Measurements from ENCODE around the gene OLA1.

Gene OLA1

DNA sequence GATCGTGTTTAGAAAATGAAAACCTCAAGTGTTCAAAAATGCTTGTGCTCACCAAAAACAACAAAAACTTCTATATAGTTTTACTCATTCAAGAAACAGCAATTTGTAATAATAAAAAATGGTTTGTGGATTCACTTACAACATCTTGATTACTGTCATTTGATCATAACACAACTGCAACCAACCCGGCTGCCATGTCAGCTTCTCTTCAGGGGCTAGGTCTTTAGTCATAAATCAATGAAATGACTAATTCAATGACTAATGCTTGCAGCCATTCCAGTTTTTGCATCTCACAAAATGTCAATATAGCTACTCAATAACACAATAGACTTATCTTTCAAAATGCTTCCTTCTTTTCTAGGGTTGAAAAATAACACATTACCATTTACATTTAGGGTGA lies 128.0 kb downstream of the OLA1 start:
- Mint-ChIP-seq H3K4me3 (no peak overlapping the region), H3K9me3 (no peaks in the 10 kb centered on the region), H3K27ac (no peak overlapping the region), H3K36me3 (ENCODE audit: insufficient read depth) (no peaks in the 10 kb centered on the region), H3K4me1 (ENCODE audit: low read depth in 2 of 2) (no peaks in the 10 kb centered on the region), H3K27me3 (no peaks in the 10 kb centered on the region)
- ATAC-seq (replicated peaks) (no peak), DNase-seq (no peak)

DNA sequence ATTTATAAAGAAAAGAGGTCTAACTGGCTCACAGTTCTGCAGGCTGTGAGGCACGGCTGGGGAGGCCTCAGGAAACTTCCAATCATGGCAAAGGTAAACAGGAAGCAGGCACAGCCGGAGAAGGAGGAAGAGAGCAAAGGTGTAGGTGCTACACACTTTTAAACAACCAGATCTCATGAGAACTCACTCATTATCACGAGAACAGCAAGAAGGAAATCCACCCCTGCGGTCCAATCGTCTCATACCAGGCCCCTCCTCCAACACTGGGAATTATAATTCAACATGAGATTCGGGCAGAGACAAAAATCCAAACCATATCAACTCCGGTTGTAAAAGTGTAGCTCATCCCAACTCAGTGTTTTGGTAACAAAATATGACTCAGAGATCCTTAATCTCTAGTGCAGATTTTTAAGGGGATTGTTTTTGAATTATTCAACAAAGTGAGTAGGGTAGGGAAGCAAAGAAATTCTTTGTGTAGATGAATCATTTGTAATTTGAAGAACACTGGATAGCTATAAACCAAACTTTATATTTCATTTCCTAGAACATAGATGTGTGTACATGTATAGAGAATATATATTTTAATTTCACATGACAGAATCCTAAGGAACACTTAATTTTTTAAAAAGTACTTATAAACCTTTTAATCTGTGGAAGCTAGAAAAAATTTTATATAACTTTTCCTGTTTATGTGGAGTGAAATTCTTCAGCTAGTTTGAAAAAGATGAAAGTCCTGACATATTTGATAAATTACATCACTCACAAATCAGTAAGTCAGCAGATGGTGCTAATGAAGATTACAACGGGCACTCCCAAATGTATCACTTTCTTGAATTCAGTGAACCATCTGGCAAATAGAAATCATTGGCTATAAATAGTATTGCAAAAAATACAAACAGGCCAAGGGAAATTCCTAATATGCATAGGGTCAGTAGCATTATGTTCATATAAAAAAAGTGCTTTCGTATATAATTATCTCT lies 130.1 kb downstream of the OLA1 start:
- H3K27ac Mint-ChIP-seq, result no peak overlapping the region

DNA sequence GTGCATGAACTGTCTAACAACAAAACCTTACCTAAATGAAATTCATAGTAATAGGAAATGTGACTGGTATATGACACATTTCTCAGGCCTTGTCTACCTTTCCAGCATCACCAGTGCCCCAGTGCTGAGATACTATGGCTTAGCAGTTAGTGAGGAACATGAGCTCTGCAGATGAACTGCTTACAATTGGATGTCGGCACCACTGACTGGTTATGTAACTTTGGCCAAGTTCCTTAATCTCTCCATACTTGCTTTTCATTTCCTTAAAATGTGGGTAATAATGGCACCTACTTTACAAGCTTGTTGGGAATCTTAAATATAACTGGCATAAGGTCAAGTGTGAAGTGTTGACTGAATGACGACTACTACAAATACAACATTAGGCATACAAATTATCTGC lies 136.3 kb downstream of the OLA1 start:
- no peak for DNase-seq
- Mint-ChIP-seq H3K9me3 (no peaks in the 10 kb centered on the region), H3K4me1 (ENCODE audit: low read depth in 2 of 2) (no peaks in the 10 kb centered on the region), H3K36me3 (ENCODE audit: insufficient read depth) (peaks cover 5% of the 10 kb centered on the region), H3K27me3 (no peaks in the 10 kb centered on the region), H3K4me3 (no peak overlapping the region), H3K27ac (no peak overlapping the region)
- no peak for ATAC-seq (replicated peaks)

More for the DNA sequence above, 130.1 kb downstream of the OLA1 start:
- DNase-seq, result no peak
- Mint-ChIP-seq H3K27me3 (no peaks in the 10 kb centered on the region), H3K36me3 (ENCODE audit: insufficient read depth) (no peaks in the 10 kb centered on the region), H3K4me1 (ENCODE audit: low read depth in 2 of 2) (no peaks in the 10 kb centered on the region), H3K4me3 (no peak overlapping the region), H3K9me3 (no peaks in the 10 kb centered on the region)
- no peak for ATAC-seq (replicated peaks)

DNA sequence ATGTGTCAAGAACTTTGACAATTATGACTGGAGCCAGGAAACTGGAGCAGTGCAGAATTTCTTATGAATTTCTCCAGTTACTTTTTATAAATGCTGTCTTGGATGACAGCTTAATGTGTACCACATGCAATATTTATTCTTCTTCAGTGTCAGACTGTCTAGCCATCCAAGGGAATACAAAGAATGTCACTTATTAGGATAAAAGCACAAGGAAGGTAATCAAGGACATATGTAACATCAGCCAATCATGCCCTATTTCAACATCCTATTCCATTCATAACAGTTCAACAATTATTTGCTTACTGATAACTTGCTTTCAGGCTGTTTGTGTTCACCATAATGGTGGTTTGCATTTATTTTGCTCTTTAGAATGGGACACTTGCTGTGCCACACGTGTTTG lies 139.8 kb downstream of the OLA1 start:
- H3K36me3 Mint-ChIP-seq (ENCODE audit: insufficient read depth), result peaks cover 5% of the 10 kb centered on the region
- H3K27ac Mint-ChIP-seq, result no peak overlapping the region
- no peaks in the 10 kb centered on the region for H3K9me3 Mint-ChIP-seq
- H3K27me3 Mint-ChIP-seq, result no peaks in the 10 kb centered on the region
- no peak overlapping the region for H3K4me3 Mint-ChIP-seq
- ATAC-seq (replicated peaks) (no peak), DNase-seq (no peak)
- H3K4me1 Mint-ChIP-seq (ENCODE audit: low read depth in 2 of 2), result peaks cover 0 to 2% of the 10 kb centered on the region in 2 donors

DNA sequence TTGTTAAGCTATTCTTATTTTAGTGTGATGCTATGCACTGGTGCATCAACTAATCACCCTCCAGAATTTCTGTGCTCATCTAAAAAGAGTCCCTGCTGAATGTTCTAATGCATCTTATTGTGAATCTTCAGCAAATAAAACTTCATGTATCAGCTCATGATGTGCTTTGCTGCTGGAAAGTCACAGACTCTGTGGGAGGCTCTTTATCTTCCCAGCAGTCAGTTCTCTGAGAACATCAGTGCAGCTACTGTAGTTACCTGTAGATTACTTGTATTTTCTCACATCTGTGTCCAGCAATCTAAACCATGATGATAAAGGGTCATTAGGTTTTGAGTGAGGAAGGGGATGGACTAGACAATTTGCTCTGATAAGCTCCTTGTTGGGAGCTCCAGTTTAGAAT lies 141.6 kb downstream of the OLA1 start:
- Mint-ChIP-seq H3K36me3 (ENCODE audit: insufficient read depth) (peaks cover 3% of the 10 kb centered on the region), H3K27me3 (no peaks in the 10 kb centered on the region), H3K27ac (no peak overlapping the region), H3K9me3 (no peaks in the 10 kb centered on the region), H3K4me3 (no peak overlapping the region), H3K4me1 (ENCODE audit: low read depth in 2 of 2) (peaks cover 0 to 3% of the 10 kb centered on the region in 2 donors)
- DNase-seq (no peak), ATAC-seq (replicated peaks) (no peak)

DNA sequence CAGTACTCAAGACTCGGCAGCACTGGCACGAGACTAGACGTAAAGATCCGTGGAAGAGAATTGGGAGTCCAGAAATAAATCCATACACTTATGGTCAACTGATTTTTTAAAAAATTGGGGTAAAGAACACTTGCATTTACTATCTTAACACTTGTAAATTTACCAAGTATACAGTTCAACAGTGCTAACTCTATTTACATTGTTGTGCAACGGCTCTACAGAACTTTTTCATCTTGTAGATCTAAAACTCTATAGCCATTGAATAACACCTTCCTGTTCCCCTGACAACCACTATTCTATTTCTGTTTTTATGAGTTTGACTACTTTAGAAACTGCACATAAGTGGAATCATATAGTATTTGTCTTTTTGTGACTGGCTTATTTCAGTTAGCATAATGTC lies 153.8 kb downstream of the OLA1 start:
- Mint-ChIP-seq H3K9me3 (no peaks in the 10 kb centered on the region), H3K27ac (no peak overlapping the region), H3K36me3 (ENCODE audit: insufficient read depth) (peaks cover 1% of the 10 kb centered on the region), H3K27me3 (no peaks in the 10 kb centered on the region), H3K4me1 (ENCODE audit: low read depth in 2 of 2) (no peaks in the 10 kb centered on the region), H3K4me3 (no peak overlapping the region)
- no peak for DNase-seq
- ATAC-seq (replicated peaks), result no peak

DNA sequence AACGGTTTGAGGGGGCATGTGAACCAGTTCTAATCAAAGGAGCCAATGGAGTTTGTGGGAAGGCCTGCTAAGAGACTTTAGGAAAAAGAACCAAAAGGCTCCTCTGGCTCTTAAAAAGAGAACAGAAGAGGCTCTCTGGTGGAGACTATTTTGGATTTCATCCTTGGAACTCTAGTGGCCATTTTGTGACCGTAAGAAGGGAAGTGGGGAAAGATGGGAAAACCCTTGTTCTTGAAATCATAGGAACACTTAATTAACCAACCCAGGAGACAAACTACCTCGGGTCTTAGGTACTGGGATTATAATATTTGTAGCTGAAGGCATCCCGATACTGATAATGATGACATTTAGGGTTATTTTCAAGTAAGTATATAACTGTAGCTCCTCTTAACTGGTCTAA lies 157.9 kb downstream of the OLA1 start:
- Mint-ChIP-seq H3K9me3 (no peaks in the 10 kb centered on the region), H3K27me3 (no peaks in the 10 kb centered on the region), H3K27ac (no peak overlapping the region), H3K36me3 (ENCODE audit: insufficient read depth) (peaks cover 4% of the 10 kb centered on the region), H3K4me1 (ENCODE audit: low read depth in 2 of 2) (peaks cover 0 to 5% of the 10 kb centered on the region in 2 donors), H3K4me3 (no peak overlapping the region)
- ATAC-seq (replicated peaks) (no peak), DNase-seq (no peak)

DNA sequence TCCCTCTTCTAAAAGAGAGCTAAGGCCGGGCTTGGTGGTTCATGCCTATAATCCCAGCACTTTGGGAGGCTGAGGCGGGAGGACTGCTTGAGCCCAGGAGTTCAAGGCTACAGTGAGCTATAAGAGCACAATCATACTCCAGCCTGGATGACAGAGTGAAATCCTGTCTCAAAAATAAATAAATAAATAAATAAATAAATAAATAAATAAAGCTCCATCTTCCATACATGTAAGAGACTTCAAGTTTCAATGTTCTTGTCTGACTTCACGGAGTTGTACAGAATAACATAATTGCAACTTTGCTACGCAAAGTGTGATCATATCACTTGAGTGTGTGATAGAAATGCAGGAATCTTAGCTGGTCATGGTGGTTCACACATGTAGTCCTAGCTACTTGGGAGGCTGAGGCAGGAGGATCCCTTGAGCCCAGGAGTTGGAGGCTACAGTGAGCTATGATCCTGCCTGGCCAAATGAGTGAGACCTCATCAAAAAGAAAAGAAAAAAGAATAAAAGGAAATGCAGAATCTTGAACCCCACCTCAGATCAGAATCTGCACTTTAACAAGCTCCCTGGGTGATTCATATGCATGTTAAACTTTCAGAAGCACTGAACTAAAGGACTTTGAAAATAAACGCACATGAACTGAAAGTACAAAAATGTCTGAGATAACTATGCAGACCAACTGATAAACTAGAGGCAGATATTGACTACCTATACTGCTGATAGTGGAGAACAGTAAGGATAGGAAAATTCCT lies 159.4 kb downstream of the OLA1 start:
- Mint-ChIP-seq H3K4me1 (ENCODE audit: low read depth in 2 of 2) (peaks cover 0 to 5% of the 10 kb centered on the region in 2 donors), H3K27me3 (no peaks in the 10 kb centered on the region), H3K9me3 (no peaks in the 10 kb centered on the region), H3K36me3 (ENCODE audit: insufficient read depth) (peaks cover 4% of the 10 kb centered on the region), H3K27ac (no peak overlapping the region), H3K4me3 (no peak overlapping the region)
- DNase-seq, result no peak
- no peak for ATAC-seq (replicated peaks)

DNA sequence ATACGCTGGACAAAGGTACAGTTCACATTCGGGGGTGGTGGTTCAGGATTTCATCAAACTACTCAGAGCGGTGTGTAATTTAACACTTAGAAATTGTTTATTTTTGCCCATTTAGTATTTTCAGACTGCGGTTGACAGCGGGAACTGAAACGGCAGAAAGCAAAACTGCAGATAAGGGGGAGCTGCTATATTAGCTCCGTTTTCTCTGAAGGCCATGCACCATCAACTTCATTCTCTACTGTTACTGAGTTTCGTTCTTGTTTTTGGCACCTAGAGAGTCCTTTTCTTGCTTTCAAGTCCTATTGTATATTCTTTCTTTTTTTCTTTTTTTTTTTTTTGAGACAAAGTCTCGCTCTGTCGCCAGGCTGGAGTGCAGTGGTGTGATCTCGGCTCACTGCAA lies 161.6 kb downstream of the OLA1 start:
- no peak overlapping the region for H3K4me3 Mint-ChIP-seq
- H3K36me3 Mint-ChIP-seq (ENCODE audit: insufficient read depth), result peaks cover 4% of the 10 kb centered on the region
- ATAC-seq (replicated peaks) (no peak), DNase-seq (no peak)
- no peak overlapping the region for H3K27ac Mint-ChIP-seq
- H3K27me3 Mint-ChIP-seq, result no peaks in the 10 kb centered on the region
- H3K4me1 Mint-ChIP-seq (ENCODE audit: low read depth in 2 of 2), result peaks cover 0 to 5% of the 10 kb centered on the region in 2 donors
- H3K9me3 Mint-ChIP-seq, result no peaks in the 10 kb centered on the region

DNA sequence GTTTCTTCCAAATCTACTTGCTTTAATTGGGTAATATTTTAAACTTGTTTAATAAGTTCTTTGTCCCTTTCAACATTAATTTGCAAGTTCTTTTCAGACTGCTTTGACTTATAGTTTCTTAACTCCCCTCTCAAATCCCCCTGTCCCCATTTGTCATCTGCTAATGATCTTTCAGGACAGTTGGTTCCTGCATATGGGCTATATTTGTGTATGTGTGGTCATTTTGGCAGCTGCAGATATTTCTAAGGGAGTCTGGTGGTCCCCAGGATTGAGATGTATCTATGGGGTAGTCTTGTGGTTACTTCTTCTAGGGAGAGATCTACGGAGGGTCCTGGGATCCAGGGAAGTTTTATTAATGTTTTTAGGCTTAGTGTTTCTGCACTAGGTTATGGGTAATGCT lies 162.6 kb downstream of the OLA1 start:
- ATAC-seq (replicated peaks), result no peak
- DNase-seq, result no peak
- Mint-ChIP-seq H3K4me3 (no peak overlapping the region), H3K27me3 (no peaks in the 10 kb centered on the region), H3K27ac (no peak overlapping the region), H3K4me1 (ENCODE audit: low read depth in 2 of 2) (peaks cover 0 to 5% of the 10 kb centered on the region in 2 donors), H3K9me3 (no peaks in the 10 kb centered on the region), H3K36me3 (ENCODE audit: insufficient read depth) (peaks cover 4% of the 10 kb centered on the region)

DNA sequence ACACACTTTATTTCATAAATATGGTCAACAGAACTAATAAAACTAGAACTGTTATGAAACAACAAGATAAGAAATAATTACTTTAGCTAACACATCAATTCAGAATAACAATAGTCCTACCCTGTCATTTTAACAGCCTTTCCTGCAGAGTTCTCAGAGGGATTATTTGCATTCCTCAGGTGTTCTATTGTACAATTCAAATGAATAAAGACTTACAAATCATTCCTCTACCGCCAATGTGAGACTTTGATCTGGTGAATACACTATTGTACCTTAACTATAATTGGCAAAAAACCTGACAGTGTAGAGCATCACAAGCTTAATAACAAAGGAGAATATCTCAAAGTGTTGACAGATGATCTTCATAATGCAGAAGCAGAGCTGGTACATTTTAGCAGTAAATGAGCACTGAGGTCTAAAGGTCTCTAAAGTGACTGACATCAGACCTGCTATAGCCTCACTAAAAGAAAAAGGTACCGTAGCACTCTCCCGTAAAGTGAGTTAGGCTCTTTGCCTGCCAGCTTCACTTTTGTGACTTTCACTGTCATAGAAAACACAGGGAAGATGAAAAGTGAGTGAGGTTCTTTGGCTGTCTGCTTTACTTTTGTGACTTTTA lies 164.4 kb downstream of the OLA1 start:
- ATAC-seq (replicated peaks), result no peak
- no peak for DNase-seq

DNA sequence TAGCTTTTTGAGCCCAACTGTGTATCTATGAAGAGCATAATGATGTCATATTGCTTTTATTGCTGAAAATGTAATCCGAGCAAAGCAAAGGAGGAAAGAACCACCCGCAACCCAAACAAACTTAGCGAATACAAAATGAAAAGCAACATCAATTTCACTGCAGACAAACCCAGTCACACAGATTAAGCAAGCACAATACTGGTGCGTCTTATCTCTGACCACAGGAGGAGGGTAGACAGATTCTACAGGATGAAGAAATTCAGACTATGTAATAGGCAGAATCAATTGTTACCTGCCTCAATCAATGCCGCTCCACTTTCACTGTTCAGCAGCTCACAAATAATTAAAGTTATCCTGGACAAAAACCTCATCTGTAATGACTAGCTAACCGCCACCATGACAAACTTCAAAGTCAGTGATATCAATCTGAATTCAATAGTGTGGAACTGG lies 167.6 kb downstream of the OLA1 start:
- Mint-ChIP-seq H3K9me3 (no peaks in the 10 kb centered on the region), H3K4me1 (ENCODE audit: low read depth in 2 of 2) (no peaks in the 10 kb centered on the region), H3K27me3 (no peaks in the 10 kb centered on the region), H3K36me3 (ENCODE audit: insufficient read depth) (no peaks in the 10 kb centered on the region), H3K27ac (no peak overlapping the region), H3K4me3 (no peak overlapping the region)
- DNase-seq (no peak), ATAC-seq (replicated peaks) (no peak)

More for the DNA sequence above, 164.4 kb downstream of the OLA1 start:
- Mint-ChIP-seq H3K36me3 (ENCODE audit: insufficient read depth) (no peaks in the 10 kb centered on the region), H3K27ac (no peak overlapping the region), H3K27me3 (no peaks in the 10 kb centered on the region), H3K4me3 (no peak overlapping the region), H3K4me1 (ENCODE audit: low read depth in 2 of 2) (peaks cover 0 to 2% of the 10 kb centered on the region in 2 donors), H3K9me3 (no peaks in the 10 kb centered on the region)

DNA sequence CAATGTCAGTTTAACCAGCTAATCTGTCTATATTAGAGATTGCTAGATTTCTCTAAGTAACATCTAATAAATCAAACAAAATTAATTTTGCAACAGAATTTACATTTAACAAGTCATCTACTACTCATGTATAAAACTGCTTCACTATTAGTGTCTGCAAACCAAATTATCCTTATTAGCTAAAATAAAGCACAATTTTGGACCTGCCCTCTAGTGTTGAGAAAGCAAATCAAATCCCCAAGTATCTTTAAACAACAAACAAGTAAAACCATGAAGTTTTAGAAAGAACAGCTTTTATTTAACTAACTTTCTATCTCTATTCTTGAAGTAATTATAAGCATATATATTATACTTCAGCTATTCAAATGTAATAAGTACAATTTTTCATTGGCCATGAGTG lies 170.1 kb downstream of the OLA1 start:
- H3K4me1 Mint-ChIP-seq (ENCODE audit: low read depth in 2 of 2), result no peaks in the 10 kb centered on the region
- peaks cover 16% of the 10 kb centered on the region for H3K36me3 Mint-ChIP-seq (ENCODE audit: insufficient read depth)
- ATAC-seq (replicated peaks) (no peak), DNase-seq (no peak)
- no peaks in the 10 kb centered on the region for H3K27me3 Mint-ChIP-seq
- H3K9me3 Mint-ChIP-seq, result no peaks in the 10 kb centered on the region
- H3K4me3 Mint-ChIP-seq, result no peak overlapping the region
- H3K27ac Mint-ChIP-seq, result no peak overlapping the region
